ENCODE data around the gene RIMS1.

The RIMS1 gene

GRCh38 chr6:71886184-71887005 is at the start of gene RIMS1:
Gene RIMS1, plus strand, starts transcription at chr6:71886550. Its CDS starts 474 bp downstream, at chr6:71887024.
- no peak for DNase-seq

- DNase-seq: no peak
Observed at GRCh38 chr6:71851214-71851613, 35.1 kb upstream of the RIMS1 start.

- DNase-seq: no peak
Observed at GRCh38 chr6:71852948-71853347, 33.4 kb upstream of the RIMS1 start.

GRCh38 chr6:71855406-71855805 is 30.9 kb upstream of the RIMS1 start:
- DNase-seq: no peak

- no peak for DNase-seq
Observed at GRCh38 chr6:71879016-71879415, 7.3 kb upstream of the RIMS1 start.

GRCh38 chr6:71887006-71887743 is 825 bp downstream of the RIMS1 start:
- no peak for DNase-seq

- DNase-seq: no peak
Observed at GRCh38 chr6:71887744-71888230, 1.4 kb downstream of the RIMS1 start.

- DNase-seq: no peak
Observed at GRCh38 chr6:71888756-71889340, 2.5 kb downstream of the RIMS1 start.

- DNase-seq: no peak
Observed at GRCh38 chr6:71889366-71889765, 3.0 kb downstream of the RIMS1 start.

- DNase-seq: no peak
Observed at GRCh38 chr6:71892641-71893040, 6.3 kb downstream of the RIMS1 start.

GRCh38 chr6:71900642-71901041 is 14.3 kb downstream of the RIMS1 start:
- no peak for DNase-seq

- DNase-seq: no peak
Observed at GRCh38 chr6:71902261-71902660, 15.9 kb downstream of the RIMS1 start.

GRCh38 chr6:71906813-71907212 is 20.5 kb downstream of the RIMS1 start:
- DNase-seq: no peak

GRCh38 chr6:71908162-71908765 is 21.9 kb downstream of the RIMS1 start:
- no peak for DNase-seq

GRCh38 chr6:71913444-71914234 is 27.3 kb downstream of the RIMS1 start:
- DNase-seq: no peak

GRCh38 chr6:71929047-71929446 is 42.7 kb downstream of the RIMS1 start:
- no peak for DNase-seq

- DNase-seq: no peak
Observed at GRCh38 chr6:71933881-71934280, 47.5 kb downstream of the RIMS1 start.

GRCh38 chr6:71965404-71965803 is 79.1 kb downstream of the RIMS1 start:
- no peak for DNase-seq

GRCh38 chr6:71967436-71967835 is 81.1 kb downstream of the RIMS1 start:
- DNase-seq: no peak

GRCh38 chr6:71977884-71978283 is 91.5 kb downstream of the RIMS1 start:
- no peak for DNase-seq

GRCh38 chr6:71979911-71980310 is 93.6 kb downstream of the RIMS1 start:
- DNase-seq: no peak

- DNase-seq: no peak
Observed at GRCh38 chr6:71982389-71982788, 96.0 kb downstream of the RIMS1 start.

All from activated naive CD4-positive, alpha-beta T cell treated with anti-CD3 and anti-CD28 coated beads, Interleukin-2, amount 50 U/mL, for 16 hours (primary cell).